Measurements from ENCODE around the gene MCOLN3. TPM values are rescaled to one million over a fixed set of nuclear protein-coding genes. Genes with fewer than 3 reads are reported as not detected.

MCOLN3 gene
- total RNA-seq, 1 experiment from 2014 or later, result 14.2 TPM

DNA sequence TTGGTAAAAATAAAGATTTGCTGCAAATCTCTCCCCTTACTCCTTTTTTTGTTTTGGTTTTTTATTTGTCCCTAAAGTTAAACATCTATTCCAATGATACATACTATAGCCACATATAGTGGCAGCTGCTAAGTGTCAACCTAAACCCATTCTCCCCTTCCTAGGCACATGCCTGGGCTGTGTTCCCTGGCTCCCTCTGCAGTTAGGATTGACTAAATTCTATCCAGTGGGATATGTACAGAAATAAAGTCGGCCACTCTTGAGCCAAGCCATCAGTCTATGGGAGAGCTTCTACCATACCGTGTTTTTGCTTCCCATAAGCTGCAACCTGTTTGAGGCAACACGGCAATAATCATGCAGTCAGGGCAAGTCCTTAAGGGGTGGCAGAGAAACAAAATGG is 23.6 kb downstream of the MCOLN3 start:
- no peaks in the 10 kb centered on the region for H3K9me3 ChIP-seq (ENCODE audit: control insufficient read depth, insufficient read depth, low read depth, low read length)
- DNase-seq (ENCODE audit: low read depth, low spot score) (no peak), ATAC-seq (no peak)
- no TSS peak for BruUV-seq (replicated peaks)
- in situ Hi-C loops (cut with HindIII; ENCODE audit: low pct_unique_long_range_greater_than_20kb, low sequenced_read_pairs) (no loop called here), intact Hi-C loops (cut with micrococcal nuclease; ENCODE audit: unreplicated experiment) (no loop called here)
- H3K27me3 ChIP-seq (ENCODE audit: control insufficient read depth, insufficient read depth, low read length), result no peaks in the 10 kb centered on the region
- no peaks in the 10 kb centered on the region for H3K4me1 ChIP-seq (ENCODE audit: control insufficient read depth, insufficient read depth, low read length)
- ChIA-PET CTCF (interaction anchor here (0.6 to 1.3 kb wide), 2 partner anchors 80 to 212 kb away, joined by 9 to 13 read pairs; no protein-coding TSS in a partner anchor), POLR2A (no interaction called here)
- H3K27ac ChIP-seq (ENCODE audit: low read length), result no peak overlapping the region
- TF ChIP-seq, protein P1, sequence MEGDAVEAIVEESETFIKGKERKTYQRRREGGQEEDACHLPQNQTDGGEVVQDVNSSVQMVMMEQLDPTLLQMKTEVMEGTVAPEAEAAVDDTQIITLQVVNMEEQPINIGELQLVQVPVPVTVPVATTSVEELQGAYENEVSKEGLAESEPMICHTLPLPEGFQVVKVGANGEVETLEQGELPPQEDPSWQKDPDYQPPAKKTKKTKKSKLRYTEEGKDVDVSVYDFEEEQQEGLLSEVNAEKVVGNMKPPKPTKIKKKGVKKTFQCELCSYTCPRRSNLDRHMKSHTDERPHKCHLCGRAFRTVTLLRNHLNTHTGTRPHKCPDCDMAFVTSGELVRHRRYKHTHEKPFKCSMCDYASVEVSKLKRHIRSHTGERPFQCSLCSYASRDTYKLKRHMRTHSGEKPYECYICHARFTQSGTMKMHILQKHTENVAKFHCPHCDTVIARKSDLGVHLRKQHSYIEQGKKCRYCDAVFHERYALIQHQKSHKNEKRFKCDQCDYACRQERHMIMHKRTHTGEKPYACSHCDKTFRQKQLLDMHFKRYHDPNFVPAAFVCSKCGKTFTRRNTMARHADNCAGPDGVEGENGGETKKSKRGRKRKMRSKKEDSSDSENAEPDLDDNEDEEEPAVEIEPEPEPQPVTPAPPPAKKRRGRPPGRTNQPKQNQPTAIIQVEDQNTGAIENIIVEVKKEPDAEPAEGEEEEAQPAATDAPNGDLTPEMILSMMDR (IDR thresholded peaks at IDR 0.05), result peak; percentile 55
- TF ChIP-seq TCF7L2 (IDR thresholded peaks at IDR 0.05; ENCODE audit: low read depth, low read length), result no peak
- H3K4me3 ChIP-seq (ENCODE audit: low read depth in 2 of 2, low read length in 2 of 2), result no peak overlapping the region
- H3K36me3 ChIP-seq (ENCODE audit: control insufficient read depth, insufficient read depth, low read length), result no peaks in the 10 kb centered on the region

DNA sequence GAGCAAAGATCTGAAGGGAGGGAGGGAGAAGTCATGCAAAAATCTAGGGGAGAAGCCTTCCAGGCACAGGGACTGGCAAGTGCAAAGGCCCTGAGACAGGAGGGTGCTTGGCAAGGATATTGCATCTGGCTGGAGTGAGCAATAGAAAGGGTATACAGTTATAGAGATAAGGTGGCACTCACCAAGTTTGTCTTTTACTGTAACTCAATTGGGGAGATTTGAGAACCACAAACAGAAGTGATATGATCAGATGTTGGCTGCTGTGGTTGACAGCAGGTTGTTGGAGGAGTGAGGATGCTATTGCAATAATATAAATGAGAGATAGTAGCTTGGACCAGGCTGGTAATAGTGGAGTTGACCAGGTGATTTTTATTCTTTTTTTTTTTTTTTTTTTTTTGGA is 25.6 kb downstream of the MCOLN3 start:
- TF ChIP-seq TCF7L2 (IDR thresholded peaks at IDR 0.05; ENCODE audit: low read depth, low read length), result no peak
- TF ChIP-seq, protein P2, sequence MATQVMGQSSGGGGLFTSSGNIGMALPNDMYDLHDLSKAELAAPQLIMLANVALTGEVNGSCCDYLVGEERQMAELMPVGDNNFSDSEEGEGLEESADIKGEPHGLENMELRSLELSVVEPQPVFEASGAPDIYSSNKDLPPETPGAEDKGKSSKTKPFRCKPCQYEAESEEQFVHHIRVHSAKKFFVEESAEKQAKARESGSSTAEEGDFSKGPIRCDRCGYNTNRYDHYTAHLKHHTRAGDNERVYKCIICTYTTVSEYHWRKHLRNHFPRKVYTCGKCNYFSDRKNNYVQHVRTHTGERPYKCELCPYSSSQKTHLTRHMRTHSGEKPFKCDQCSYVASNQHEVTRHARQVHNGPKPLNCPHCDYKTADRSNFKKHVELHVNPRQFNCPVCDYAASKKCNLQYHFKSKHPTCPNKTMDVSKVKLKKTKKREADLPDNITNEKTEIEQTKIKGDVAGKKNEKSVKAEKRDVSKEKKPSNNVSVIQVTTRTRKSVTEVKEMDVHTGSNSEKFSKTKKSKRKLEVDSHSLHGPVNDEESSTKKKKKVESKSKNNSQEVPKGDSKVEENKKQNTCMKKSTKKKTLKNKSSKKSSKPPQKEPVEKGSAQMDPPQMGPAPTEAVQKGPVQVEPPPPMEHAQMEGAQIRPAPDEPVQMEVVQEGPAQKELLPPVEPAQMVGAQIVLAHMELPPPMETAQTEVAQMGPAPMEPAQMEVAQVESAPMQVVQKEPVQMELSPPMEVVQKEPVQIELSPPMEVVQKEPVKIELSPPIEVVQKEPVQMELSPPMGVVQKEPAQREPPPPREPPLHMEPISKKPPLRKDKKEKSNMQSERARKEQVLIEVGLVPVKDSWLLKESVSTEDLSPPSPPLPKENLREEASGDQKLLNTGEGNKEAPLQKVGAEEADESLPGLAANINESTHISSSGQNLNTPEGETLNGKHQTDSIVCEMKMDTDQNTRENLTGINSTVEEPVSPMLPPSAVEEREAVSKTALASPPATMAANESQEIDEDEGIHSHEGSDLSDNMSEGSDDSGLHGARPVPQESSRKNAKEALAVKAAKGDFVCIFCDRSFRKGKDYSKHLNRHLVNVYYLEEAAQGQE (IDR thresholded peaks at IDR 0.05; ENCODE audit: insufficient read depth in 1 of 2, low read depth in 2 of 2, low read length in 1 of 2), result no peak
- no peak for TF ChIP-seq SIN3A (IDR thresholded peaks at IDR 0.05; ENCODE audit: borderline replicate concordance, insufficient read depth, low read depth, low read length)
- TF ChIP-seq, protein P1 (IDR thresholded peaks at IDR 0.05), result no peak
- no peak for TF ChIP-seq POLR2AphosphoS5 (IDR thresholded peaks at IDR 0.05; ENCODE audit: low read depth, low read length)
- no peak overlapping the region for H3K4me3 ChIP-seq (ENCODE audit: low read depth in 2 of 2, low read length in 2 of 2)
- DNase-seq (ENCODE audit: low read depth, low spot score) (no peak), ATAC-seq (no peak)
- no peaks in the 10 kb centered on the region for H3K27me3 ChIP-seq (ENCODE audit: control insufficient read depth, insufficient read depth, low read length)
- intact Hi-C loops (cut with micrococcal nuclease; ENCODE audit: unreplicated experiment), result no loop called here
- in situ Hi-C loops (cut with HindIII; ENCODE audit: low pct_unique_long_range_greater_than_20kb, low sequenced_read_pairs), result no loop called here
- H3K36me3 ChIP-seq (ENCODE audit: control insufficient read depth, insufficient read depth, low read length), result no peaks in the 10 kb centered on the region
- H3K4me1 ChIP-seq (ENCODE audit: control insufficient read depth, insufficient read depth, low read length), result no peaks in the 10 kb centered on the region
- POLR2A ChIA-PET, result no interaction called here
- CTCF ChIA-PET, result interaction anchor here (1.6 kb wide), 1 partner anchor 78 kb away, joined by 4 read pairs; no protein-coding TSS in a partner anchor
- BruUV-seq (replicated peaks), result no TSS peak
- H3K9me3 ChIP-seq (ENCODE audit: control insufficient read depth, insufficient read depth, low read depth, low read length), result no peaks in the 10 kb centered on the region
- H3K27ac ChIP-seq (ENCODE audit: low read length), result no peak overlapping the region
